NCI-H2227 treated with DMSO at 0.1 percent for 48 hours (cell line): Measurements from ENCODE around the gene KCNE4.
A peak's percentile ranks its signal among the peaks of the same experiment; 100 is the strongest.
"Not testable (repeated sequence)": the region's sequence is repeated elsewhere in the genome, so short reads cannot be mapped to it uniquely, and the experiment has no call there.

Experiments used
- DNase-seq: peaks from one replicate; lab custom pipeline; 2025; lab: John Stamatoyannopoulos, UW

The KCNE4 gene

GRCh38 chr2:223058952-223059716 is 7.1 kb downstream of the KCNE4 start:
- DNase-seq: no peak

- no peak for DNase-seq
Observed at GRCh38 chr2:223060201-223060825, 8.3 kb downstream of the KCNE4 start.

GRCh38 chr2:223062396-223062795 is 10.4 kb downstream of the KCNE4 start:
- DNase-seq: no peak

GRCh38 chr2:223065107-223065506 is 13.1 kb downstream of the KCNE4 start:
- DNase-seq: no peak

- DNase-seq: no peak
Observed at GRCh38 chr2:223066721-223067120, 14.7 kb downstream of the KCNE4 start.

DNA sequence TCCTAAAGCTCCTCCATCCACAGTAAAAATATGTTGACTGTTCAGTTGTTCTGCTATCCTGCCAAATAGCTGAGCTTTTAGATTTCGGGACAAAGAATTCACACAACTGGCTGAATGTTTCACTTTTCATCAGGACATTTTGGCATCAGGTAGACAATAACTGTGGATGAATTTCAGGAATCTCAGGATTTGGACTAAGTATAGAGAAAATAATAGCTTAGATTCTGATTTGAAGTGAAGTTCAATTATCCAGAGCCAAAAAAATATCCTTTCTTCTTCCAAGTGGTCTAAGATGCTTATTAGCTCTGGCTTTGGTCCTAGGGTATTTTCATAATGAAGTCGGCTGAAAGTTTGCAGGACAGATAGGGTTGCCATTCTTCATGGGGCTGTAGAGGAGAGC is 16.1 kb downstream of the KCNE4 start:
- no peak for DNase-seq

DNA sequence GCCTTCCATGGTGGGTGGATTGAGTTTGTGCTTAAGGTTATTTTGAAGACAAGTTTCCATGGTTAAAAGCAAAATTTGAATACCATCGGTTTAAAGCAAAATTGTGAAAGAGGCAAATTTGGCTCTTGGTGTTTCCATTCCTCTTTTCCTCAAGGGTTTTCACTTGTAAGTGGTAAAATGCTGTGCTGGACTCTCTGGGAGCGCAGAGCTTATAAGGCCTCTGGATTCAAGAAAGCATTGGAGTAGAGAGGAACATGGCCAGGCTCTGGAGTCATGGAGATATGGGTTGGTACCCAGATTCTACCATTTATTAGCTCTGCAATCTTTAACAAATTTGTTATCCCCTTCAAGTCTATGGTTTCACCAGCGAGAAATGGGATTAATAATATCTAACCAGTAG is 17.5 kb downstream of the KCNE4 start:
- no peak for DNase-seq

DNA sequence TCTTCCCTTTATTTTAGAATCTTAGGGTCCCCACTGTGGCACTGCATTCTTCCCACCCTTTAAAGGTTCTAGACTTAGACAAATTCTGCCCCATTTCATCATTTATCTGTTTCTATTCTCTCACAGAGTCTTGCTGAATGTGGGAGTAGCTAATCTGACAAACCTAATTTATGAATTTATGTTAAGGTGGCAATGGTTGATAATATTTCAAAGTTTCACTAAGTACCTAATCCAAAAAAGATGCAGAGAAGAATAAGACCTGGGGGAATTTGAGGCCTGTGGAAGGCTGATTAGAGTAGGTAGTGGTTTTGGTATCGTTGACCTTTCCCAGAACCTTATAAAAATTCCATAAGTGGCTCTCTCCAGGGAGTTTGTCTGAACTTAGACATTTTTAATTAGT is 18.0 kb downstream of the KCNE4 start:
- DNase-seq: no peak

DNA sequence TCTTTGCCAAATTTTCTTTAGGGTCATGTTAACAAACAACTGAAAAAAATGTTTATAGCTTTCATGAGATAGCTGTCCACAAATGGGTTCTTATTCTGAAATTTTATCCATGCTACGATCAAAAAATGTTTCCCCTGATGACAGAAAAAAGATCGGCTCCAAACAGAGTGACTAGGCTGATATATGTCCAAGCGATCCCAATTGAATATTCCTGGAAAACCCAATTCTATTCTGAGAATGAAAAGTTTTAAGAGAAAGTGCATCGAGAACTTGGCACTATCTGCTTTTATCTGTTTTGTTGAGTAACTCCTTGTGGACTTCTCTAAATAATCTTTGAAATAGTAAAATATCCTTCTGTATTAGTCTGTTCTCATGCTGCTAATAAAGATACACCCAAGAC is 19.1 kb downstream of the KCNE4 start:
- no peak for DNase-seq

DNA sequence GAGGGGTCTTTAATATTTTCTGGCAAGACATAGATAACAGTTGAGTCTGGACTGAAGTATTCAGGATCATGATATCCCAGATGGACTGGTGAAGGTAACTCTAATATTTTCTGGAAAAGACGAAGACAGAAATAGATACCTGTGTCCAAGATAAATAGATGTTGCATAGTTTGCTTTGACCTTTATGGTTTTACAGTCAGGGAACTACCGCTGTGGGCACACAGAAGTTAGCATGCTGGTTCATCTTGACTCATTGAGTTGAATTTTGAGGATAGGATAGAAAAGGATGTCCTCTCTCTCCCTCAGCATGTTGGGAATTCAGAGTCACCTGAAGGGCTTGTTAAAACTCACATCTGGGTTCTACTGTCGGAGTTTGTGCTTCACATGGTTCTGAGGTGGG is 20.8 kb downstream of the KCNE4 start:
- no peak for DNase-seq

- DNase-seq: no peak
Observed at GRCh38 chr2:223075301-223076270, 23.6 kb downstream of the KCNE4 start.

- DNase-seq: no peak
Observed at GRCh38 chr2:223076573-223076972, 24.6 kb downstream of the KCNE4 start.

- DNase-seq: no peak
Observed at GRCh38 chr2:223078482-223078881, 26.5 kb downstream of the KCNE4 start.

GRCh38 chr2:223079378-223079777 is 27.4 kb downstream of the KCNE4 start:
- no peak for DNase-seq

GRCh38 chr2:223079925-223080324 is 27.9 kb downstream of the KCNE4 start:
- no peak for DNase-seq

DNA sequence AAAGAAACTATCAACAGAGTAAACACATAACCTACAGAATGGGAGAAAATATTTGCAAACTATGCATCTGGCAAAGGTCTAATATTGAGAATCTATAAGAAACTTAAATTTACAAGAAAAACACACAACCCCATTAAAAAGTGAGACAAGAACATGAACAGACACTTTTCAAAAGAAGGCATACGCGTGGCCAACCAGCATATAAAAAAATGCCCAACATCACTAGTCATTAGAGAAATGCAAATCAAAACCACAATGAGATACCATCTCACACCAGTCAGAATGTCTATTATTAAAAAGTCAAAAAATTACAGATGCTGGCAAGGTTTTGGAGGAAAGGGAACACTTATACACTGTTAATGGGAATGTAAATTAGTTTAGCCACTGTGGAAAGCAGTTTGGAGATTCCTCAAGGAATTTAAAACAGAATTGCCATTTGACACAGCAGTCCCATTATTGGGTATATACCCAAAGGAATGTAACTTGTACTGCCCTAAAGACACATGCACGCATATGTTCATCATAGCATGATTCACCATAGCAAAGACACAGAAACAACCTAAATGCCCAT is 28.9 kb downstream of the KCNE4 start:
- DNase-seq: not testable (repeated sequence)

DNA sequence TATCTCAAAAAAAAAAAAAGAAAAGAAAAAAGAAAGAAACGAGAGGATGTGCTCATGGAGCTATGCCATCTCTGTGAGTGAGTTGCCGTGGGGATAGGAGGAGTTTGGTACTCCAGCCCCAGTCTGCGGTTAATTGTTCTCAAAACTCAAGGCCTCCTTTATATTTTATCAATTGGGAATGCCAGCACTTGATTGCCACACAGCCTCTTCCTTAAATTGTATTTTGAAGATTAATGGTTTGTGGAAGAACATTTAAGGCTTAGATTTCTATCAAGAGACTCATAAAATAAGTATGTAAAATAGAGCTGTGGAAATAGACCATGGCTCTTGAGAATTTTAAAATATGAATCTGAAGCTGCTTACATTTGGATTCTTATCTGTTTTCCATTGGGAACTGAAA is 29.8 kb downstream of the KCNE4 start:
- no peak for DNase-seq

GRCh38 chr2:223082706-223083105 is 30.7 kb downstream of the KCNE4 start:
- DNase-seq: no peak

- DNase-seq: no peak
Observed at GRCh38 chr2:223083402-223084070, 31.5 kb downstream of the KCNE4 start.

- DNase-seq: peak; percentile 81
Observed at GRCh38 chr2:223084873-223085272, 32.9 kb downstream of the KCNE4 start.

- DNase-seq: peak; percentile 71
Observed at GRCh38 chr2:223086370-223086981, 34.5 kb downstream of the KCNE4 start.
